CD14-positive monocyte (primary cell): ENCODE measurements around the gene CMTR2. TPM values are rescaled to one million over a fixed set of nuclear protein-coding genes. Genes with fewer than 3 reads are reported as not detected.

Source experiments
- DNase-seq, 3 donors: peaks; one replicate each; pipeline ENCODE4 v3.0.0-alpha.2; 2011 to 2022
- H2AFZ ChIP-seq: 2 replicates; pipeline ENCODE4 v1.6.0; 2012; ENCODE audit warnings: mild to moderate bottlenecking, low read depth, low read length, inconsistent platforms; ENCODE audit not compliant: insufficient read depth, poor library complexity, severe bottlenecking
- H3K27ac ChIP-seq, 2 donors: 1 replicate in 1 of 2; 2 replicates in 1 of 2; pipeline ENCODE4 v1.5.1; 2012 to 2013; ENCODE audit warnings: low read length in 2 of 2, control low read depth in 1 of 2, inconsistent platforms in 1 of 2, low read depth in 1 of 2, mild to moderate bottlenecking in 1 of 2
- H3K27me3 ChIP-seq, 2 donors: one replicate each; pipeline versions ENCODE4 v1.6.0 to v1.6.1; 2011 to 2013; ENCODE audit warnings: low read length in 2 of 2; ENCODE audit not compliant: control insufficient read depth in 2 of 2, insufficient read depth in 2 of 2
- H3K36me3 ChIP-seq, 2 donors: replicated peaks in 1 of 2; 1 replicate in 1 of 2; 2 replicates in 1 of 2; pipeline versions ENCODE4 v1.5.1 to v1.6.1; 2012 to 2013; ENCODE audit warnings: low read length in 2 of 2, control low read depth in 1 of 2, inconsistent platforms in 1 of 2, mild to moderate bottlenecking in 1 of 2; ENCODE audit not compliant: insufficient read depth in 2 of 2, control insufficient read depth in 1 of 2
- H3K4me1 ChIP-seq, 2 donors: 1 replicate in 1 of 2; 2 replicates in 1 of 2; pipeline versions ENCODE4 v1.5.1 to v1.6.1; 2012 to 2013; ENCODE audit warnings: low read length in 2 of 2, control low read depth in 1 of 2, inconsistent platforms in 1 of 2, mild to moderate bottlenecking in 1 of 2, moderate library complexity in 1 of 2; ENCODE audit not compliant: insufficient read depth in 2 of 2, control insufficient read depth in 1 of 2
- H3K4me2 ChIP-seq: replicated peaks from 2 replicates; pipeline ENCODE3; 2012; ENCODE audit warnings: low read length, moderate library complexity, mild to moderate bottlenecking; ENCODE audit not compliant: poor library complexity, severe bottlenecking; ENCODE audit errors: extremely low read depth
- H3K4me3 ChIP-seq, 3 experiments: fragments of 200-600 bp in 1 of 3; sonication (generic) in 1 of 3; replicated peaks in 1 of 3; 1 replicate in 2 of 3; 2 replicates in 1 of 3; pipeline ENCODE4 v1.5.1; 2011 to 2013; ENCODE audit warnings: low read length in 3 of 3, mild to moderate bottlenecking in 3 of 3, control low read depth in 2 of 3, low read depth in 2 of 3, inconsistent platforms in 1 of 3, moderate library complexity in 1 of 3
- H3K79me2 ChIP-seq: 2 replicates; pipeline ENCODE4 v1.6.0; 2012; ENCODE audit warnings: mild to moderate bottlenecking, control low read depth, inconsistent platforms, low read length, moderate library complexity; ENCODE audit not compliant: insufficient read depth
- H3K9ac ChIP-seq: 2 replicates; pipeline ENCODE4 v1.6.0; 2017; ENCODE audit warnings: low read length, mild to moderate bottlenecking; ENCODE audit not compliant: insufficient read depth, poor library complexity, severe bottlenecking
- H3K9me3 ChIP-seq, 2 donors: replicated peaks in 1 of 2; 1 replicate in 1 of 2; 2 replicates in 1 of 2; pipeline versions ENCODE4 v1.5.1 to v1.6.1; 2012 to 2013; ENCODE audit warnings: low read length in 2 of 2, control low read depth in 1 of 2; ENCODE audit not compliant: control insufficient read depth in 1 of 2, insufficient read depth in 1 of 2
- H4K20me1 ChIP-seq: 2 replicates; pipeline ENCODE4 v1.6.0; 2012; ENCODE audit warnings: mild to moderate bottlenecking, low read length, control low read depth, moderate library complexity; ENCODE audit not compliant: insufficient read depth
- H3K27ac Mint-ChIP-seq, 7 donors: one replicate each; pipeline ENCODE4 v1.8.0; 2020; ENCODE audit warnings: mild to moderate bottlenecking in 7 of 7, mixed read lengths in 7 of 7, moderate library complexity in 6 of 7, inconsistent platforms in 2 of 7
- H3K27me3 Mint-ChIP-seq, 3 donors: one replicate each; pipeline ENCODE4 v1.8.0; 2021 to 2022; ENCODE audit warnings: low read depth in 3 of 3, mild to moderate bottlenecking in 3 of 3, mixed read lengths in 3 of 3, moderate library complexity in 3 of 3, inconsistent platforms in 1 of 3
- H3K36me3 Mint-ChIP-seq, 2 donors: one replicate each; pipeline ENCODE4 v1.8.0; 2020; ENCODE audit warnings: mixed read lengths in 2 of 2, inconsistent platforms in 1 of 2, mild to moderate bottlenecking in 1 of 2
- H3K4me1 Mint-ChIP-seq: one replicate; pipeline ENCODE4 v1.8.0; 2020; ENCODE audit warnings: mild to moderate bottlenecking, mixed read lengths
- H3K4me3 Mint-ChIP-seq, 2 donors: one replicate each; pipeline ENCODE4 v1.8.0; 2020; ENCODE audit warnings: mild to moderate bottlenecking in 2 of 2, mixed read lengths in 2 of 2, moderate library complexity in 1 of 2
- H3K9me3 Mint-ChIP-seq, 7 donors: one replicate each; pipeline ENCODE4 v1.8.0; 2020 to 2022; ENCODE audit warnings: mixed read lengths in 7 of 7, mild to moderate bottlenecking in 6 of 7, moderate library complexity in 6 of 7, inconsistent platforms in 2 of 7
- WGBS: methylation state at CpG from one replicate; pipeline ENCODE4 v1.1.5; 2013; ENCODE audit warnings: missing lambda C conversion rate; ENCODE audit not compliant: insufficient coverage; 5-methylcytosine and 5-hydroxymethylcytosine counted together
- intact Hi-C, 2 donors: fragments of 100-400 bp; cut with micrococcal nuclease; formaldehyde crosslinking; loops; one replicate each; pipeline versions ENCODE4 v1.15.0 to v1.15.1; 2023
- polyA plus RNA-seq, 3 donors: library from polyadenylated mRNA; depleted of rRNA in 1 of 3; unstranded in 2 of 3; stranded (reverse) in 1 of 3; fragments of 300-500 nt in 2 of 3; fragments of >200 nt in 1 of 3; fragmentation: Illumina TruSeq in 2 of 3; gene quantifications; 1 replicate in 2 of 3; 2 replicates in 1 of 3; pipeline ENCODE4 v1.2.3, GENCODE V29; 2012 to 2021
- TF ChIP-seq, protein P1 (sequence below): fragments of 200-600 bp; IDR thresholded peaks from one replicate; pipeline ENCODE4 v1.8.0; 2022; ENCODE audit warnings: antibody characterized with exemption, mild to moderate bottlenecking

Gene CMTR2
- polyA plus RNA-seq, 3 donors: 4.3 to 12.7 (median 11.5) TPM

DNA sequence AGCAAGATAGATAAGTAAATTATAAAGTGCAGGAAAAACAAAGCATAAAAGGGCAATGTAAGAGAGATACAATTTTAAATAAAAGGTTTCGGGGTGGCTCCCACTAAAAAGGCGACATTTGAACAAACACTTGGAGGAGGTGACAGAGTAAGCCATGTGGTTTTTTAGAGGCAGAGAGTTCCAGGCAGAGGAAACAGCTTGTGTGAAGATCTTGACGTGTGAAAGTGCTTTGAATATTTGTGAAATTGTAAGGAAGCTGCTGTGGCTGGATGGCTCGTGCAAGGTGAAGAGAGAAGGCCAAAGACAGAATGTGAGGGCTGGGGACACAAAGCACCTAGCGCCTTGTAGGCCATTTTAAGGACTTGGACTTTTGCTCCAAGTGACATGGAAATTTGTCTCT, 30.1 kb downstream of the CMTR2 start:
- H3K9ac ChIP-seq: no peak overlapping the region
- WGBS: 14% methylated on average over 4 of the region's 5 CpGs
- no peaks in the 10 kb centered on the region for H3K79me2 ChIP-seq
- no peaks in the 10 kb centered on the region for H3K27me3 ChIP-seq
- Mint-ChIP-seq H3K36me3 (no peaks in the 10 kb centered on the region), H3K4me1 (peaks cover 4% of the 10 kb centered on the region), H3K9me3 (peaks cover 0 to 5% (median 0%) of the 10 kb centered on the region in 7 donors), H3K27me3 (peaks cover 1 to 9% (median 3%) of the 10 kb centered on the region in 3 donors), H3K4me3 (no peak overlapping the region), H3K27ac (no peak overlapping the region)
- no peaks in the 10 kb centered on the region for H3K4me1 ChIP-seq
- H2AFZ ChIP-seq: no peak overlapping the region
- TF ChIP-seq, protein P1, sequence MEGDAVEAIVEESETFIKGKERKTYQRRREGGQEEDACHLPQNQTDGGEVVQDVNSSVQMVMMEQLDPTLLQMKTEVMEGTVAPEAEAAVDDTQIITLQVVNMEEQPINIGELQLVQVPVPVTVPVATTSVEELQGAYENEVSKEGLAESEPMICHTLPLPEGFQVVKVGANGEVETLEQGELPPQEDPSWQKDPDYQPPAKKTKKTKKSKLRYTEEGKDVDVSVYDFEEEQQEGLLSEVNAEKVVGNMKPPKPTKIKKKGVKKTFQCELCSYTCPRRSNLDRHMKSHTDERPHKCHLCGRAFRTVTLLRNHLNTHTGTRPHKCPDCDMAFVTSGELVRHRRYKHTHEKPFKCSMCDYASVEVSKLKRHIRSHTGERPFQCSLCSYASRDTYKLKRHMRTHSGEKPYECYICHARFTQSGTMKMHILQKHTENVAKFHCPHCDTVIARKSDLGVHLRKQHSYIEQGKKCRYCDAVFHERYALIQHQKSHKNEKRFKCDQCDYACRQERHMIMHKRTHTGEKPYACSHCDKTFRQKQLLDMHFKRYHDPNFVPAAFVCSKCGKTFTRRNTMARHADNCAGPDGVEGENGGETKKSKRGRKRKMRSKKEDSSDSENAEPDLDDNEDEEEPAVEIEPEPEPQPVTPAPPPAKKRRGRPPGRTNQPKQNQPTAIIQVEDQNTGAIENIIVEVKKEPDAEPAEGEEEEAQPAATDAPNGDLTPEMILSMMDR: no peak
- no peaks in the 10 kb centered on the region for H3K36me3 ChIP-seq
- H4K20me1 ChIP-seq: no peaks in the 10 kb centered on the region
- H3K4me2 ChIP-seq: no peak overlapping the region
- no peaks in the 10 kb centered on the region for H3K9me3 ChIP-seq
- no peak overlapping the region for H3K27ac ChIP-seq
- no peak overlapping the region for H3K4me3 ChIP-seq
- DNase-seq: no peak
- intact Hi-C loops: no loop called here

GRCh38 chr16:71258372-71258771, 30.8 kb downstream of the CMTR2 start:
- H3K4me1 Mint-ChIP-seq: peaks cover 4% of the 10 kb centered on the region
- H3K36me3 Mint-ChIP-seq: no peaks in the 10 kb centered on the region
- peaks cover 0 to 5% (median 0%) of the 10 kb centered on the region in 7 donors for H3K9me3 Mint-ChIP-seq
- no peak overlapping the region for H3K4me2 ChIP-seq
- no peaks in the 10 kb centered on the region for H4K20me1 ChIP-seq
- no peaks in the 10 kb centered on the region for H3K27me3 ChIP-seq
- H2AFZ ChIP-seq: no peak overlapping the region
- H3K27ac ChIP-seq: no peak overlapping the region
- TF ChIP-seq, protein P1: no peak
- H3K27ac Mint-ChIP-seq: no peak overlapping the region
- no peaks in the 10 kb centered on the region for H3K79me2 ChIP-seq
- no peak overlapping the region for H3K9ac ChIP-seq
- intact Hi-C loops: no loop called here
- H3K4me3 ChIP-seq: no peak overlapping the region
- peaks cover 1 to 9% (median 3%) of the 10 kb centered on the region in 3 donors for H3K27me3 Mint-ChIP-seq
- no CpG with 5 or more reads among the region's 1 CpG for WGBS
- H3K4me1 ChIP-seq: no peaks in the 10 kb centered on the region
- no peaks in the 10 kb centered on the region for H3K36me3 ChIP-seq
- H3K4me3 Mint-ChIP-seq: no peak overlapping the region
- H3K9me3 ChIP-seq: no peaks in the 10 kb centered on the region
- DNase-seq: no peak
